ENCODE data around the gene SALL4. TPM values are rescaled to one million over a fixed set of nuclear protein-coding genes. Genes with fewer than 3 reads are reported as not detected.

SALL4 gene
- total and polyA plus RNA-seq, 2 donors (not counting 3 experiments of a cell fraction or from before 2014, with no cell fraction given), result 1.3 to 1.9 TPM

DNA sequence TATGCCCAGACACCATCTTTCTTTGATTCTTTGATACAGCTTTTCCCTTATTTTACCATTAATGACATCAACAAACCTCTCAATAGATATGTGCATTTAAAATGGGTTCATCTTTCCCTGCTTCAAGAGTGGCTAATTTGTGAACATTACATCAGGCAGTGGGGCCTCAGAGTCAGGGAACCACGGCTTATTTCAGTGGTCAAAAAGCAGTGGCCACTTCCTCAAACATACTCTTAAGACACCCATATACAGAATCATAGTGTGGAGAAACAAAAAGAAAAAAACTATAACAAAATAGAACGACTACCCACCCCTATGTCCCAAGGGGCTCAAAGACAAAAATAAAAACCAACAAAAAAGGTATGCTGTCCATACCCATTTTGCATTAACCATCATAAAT, 12.9 kb downstream of the SALL4 start:
- TF ChIP-seq, protein P1, sequence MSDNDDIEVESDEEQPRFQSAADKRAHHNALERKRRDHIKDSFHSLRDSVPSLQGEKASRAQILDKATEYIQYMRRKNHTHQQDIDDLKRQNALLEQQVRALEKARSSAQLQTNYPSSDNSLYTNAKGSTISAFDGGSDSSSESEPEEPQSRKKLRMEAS (IDR thresholded peaks at IDR 0.05; ENCODE audit: insufficient read depth, insufficient read length), result no peak
- no peak for TF ChIP-seq FOS (IDR thresholded peaks at IDR 0.05; ENCODE audit: borderline replicate concordance, insufficient read depth, low read length)
- no peak for TF ChIP-seq EZH2 (IDR thresholded peaks at IDR 0.05; ENCODE audit: borderline replicate concordance, low read depth, low read length, severe bottlenecking)
- no peak for TF ChIP-seq POLR2AphosphoS5 (IDR thresholded peaks at IDR 0.05; ENCODE audit: insufficient read depth, low read depth, low read length)
- no peak for TF ChIP-seq MYC (IDR thresholded peaks at IDR 0.05; ENCODE audit: low read depth, low read length)
- TF ChIP-seq POLR2A (IDR thresholded peaks at IDR 0.05; ENCODE audit: low read depth, low read length), result no peak
- TF ChIP-seq GATA2 (IDR thresholded peaks at IDR 0.05; ENCODE audit: insufficient read depth, insufficient read length, low read depth, low read length), result no peak
- TF ChIP-seq, protein P2, sequence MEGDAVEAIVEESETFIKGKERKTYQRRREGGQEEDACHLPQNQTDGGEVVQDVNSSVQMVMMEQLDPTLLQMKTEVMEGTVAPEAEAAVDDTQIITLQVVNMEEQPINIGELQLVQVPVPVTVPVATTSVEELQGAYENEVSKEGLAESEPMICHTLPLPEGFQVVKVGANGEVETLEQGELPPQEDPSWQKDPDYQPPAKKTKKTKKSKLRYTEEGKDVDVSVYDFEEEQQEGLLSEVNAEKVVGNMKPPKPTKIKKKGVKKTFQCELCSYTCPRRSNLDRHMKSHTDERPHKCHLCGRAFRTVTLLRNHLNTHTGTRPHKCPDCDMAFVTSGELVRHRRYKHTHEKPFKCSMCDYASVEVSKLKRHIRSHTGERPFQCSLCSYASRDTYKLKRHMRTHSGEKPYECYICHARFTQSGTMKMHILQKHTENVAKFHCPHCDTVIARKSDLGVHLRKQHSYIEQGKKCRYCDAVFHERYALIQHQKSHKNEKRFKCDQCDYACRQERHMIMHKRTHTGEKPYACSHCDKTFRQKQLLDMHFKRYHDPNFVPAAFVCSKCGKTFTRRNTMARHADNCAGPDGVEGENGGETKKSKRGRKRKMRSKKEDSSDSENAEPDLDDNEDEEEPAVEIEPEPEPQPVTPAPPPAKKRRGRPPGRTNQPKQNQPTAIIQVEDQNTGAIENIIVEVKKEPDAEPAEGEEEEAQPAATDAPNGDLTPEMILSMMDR (IDR thresholded peaks at IDR 0.05; ENCODE audit: extremely low read depth in 1 of 2, insufficient read depth in 1 of 2, low read depth in 1 of 2, low read length in 2 of 2), result no peak
- TF ChIP-seq JUN (IDR thresholded peaks at IDR 0.05; ENCODE audit: borderline replicate concordance, insufficient read depth, insufficient read length, low read depth), result no peak
- no peaks in the 10 kb centered on the region for H3K9me3 ChIP-seq (replicated peaks; ENCODE audit: control insufficient read depth, insufficient read depth, low read length)
- no peak overlapping the region for H3K4me2 ChIP-seq (ENCODE audit: insufficient read depth, low read length)
- H3K27ac ChIP-seq (ENCODE audit: insufficient read depth, low read depth, low read length), result no peak overlapping the region
- ChIA-PET CTCF (interaction anchor here (0.8 to 3.4 kb wide), 2 partner anchors 8 to 10 kb away, joined by 3 to 21 read pairs; no protein-coding TSS in a partner anchor), POLR2A (no interaction called here)
- no peaks in the 10 kb centered on the region for H3K79me2 ChIP-seq (ENCODE audit: control insufficient read depth, insufficient read depth, low read length)
- FAIRE-seq, result no peak
- dilution Hi-C loops (cut with MboI; ENCODE audit: extremely low pct_ligation_motif_present, low sequenced_read_pairs) (no loop called here), intact Hi-C loops (cut with micrococcal nuclease) (no loop called here)
- BruUV-seq (replicated peaks), result no TSS peak
- DNase-seq (ENCODE audit: low read depth, low spot score), result no peak
- no peaks in the 10 kb centered on the region for H4K20me1 ChIP-seq (replicated peaks; ENCODE audit: control insufficient read depth, extremely low read depth, insufficient read depth, low read length)
- H3K36me3 ChIP-seq (ENCODE audit: control insufficient read depth in 2 of 2, extremely low read depth in 1 of 2, insufficient read depth in 2 of 2, low read length in 2 of 2), result no peaks in the 10 kb centered on the region
- no peak overlapping the region for H3K9ac ChIP-seq (replicated peaks; ENCODE audit: extremely low read depth, insufficient read depth, low read length)
- no peaks in the 10 kb centered on the region for H3K4me1 ChIP-seq (ENCODE audit: control insufficient read depth, extremely low read depth, insufficient read depth, low read length)
- peaks cover 0 to 2% of the 10 kb centered on the region in 2 experiments for H3K27me3 ChIP-seq (ENCODE audit: control insufficient read depth in 2 of 2, insufficient read depth in 2 of 2, low read length in 2 of 2)
- no peak overlapping the region for H2AFZ ChIP-seq (ENCODE audit: low read depth, low read length)
- no peaks in the 10 kb centered on the region for H3K9me1 ChIP-seq (replicated peaks; ENCODE audit: control insufficient read depth, extremely low read depth, insufficient read depth, low read length)
- no peak overlapping the region for H3K4me3 ChIP-seq (replicated peaks in 1 of 3; ENCODE audit: insufficient read depth in 1 of 3, low read depth in 1 of 3, low read length in 3 of 3)

All from endothelial cell of umbilical vein (primary cell).